ENCODE measurements around the gene TAF15. TPM values are rescaled to one million over a fixed set of nuclear protein-coding genes. Genes with fewer than 3 reads are reported as not detected.
A peak's percentile ranks its signal among the peaks of the same experiment; 100 is the strongest.

Gene TAF15
- total and polyA plus RNA-seq, 2 of the 13 experiments (the other 11 are each of a cell fraction or from before 2014, with no cell fraction given): 25.2 to 26.5 TPM

DNA sequence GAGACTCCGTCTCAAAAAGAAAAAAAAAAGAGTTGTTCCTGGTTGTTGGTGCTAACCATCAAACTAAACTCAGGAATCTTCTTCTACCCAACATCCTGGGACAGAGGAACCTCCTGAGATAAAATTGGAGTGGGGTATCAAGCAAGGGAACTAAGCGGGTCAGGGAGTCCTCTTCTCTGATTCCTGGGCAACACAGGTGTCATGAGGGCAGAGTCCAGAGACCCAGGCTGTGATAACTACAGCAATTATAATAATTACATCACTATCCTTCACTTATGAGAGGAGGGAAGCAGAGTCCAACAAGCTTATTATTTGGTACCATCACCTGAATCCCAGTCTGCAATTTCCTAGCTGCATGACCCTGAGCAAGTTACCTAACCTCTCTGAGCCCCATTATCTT, 40.5 kb upstream of the TAF15 start:
- Histone ChIP-seq H3K36me3 (replicated peaks in 1 of 2; ENCODE audit: control insufficient read depth in 1 of 2, insufficient read depth in 2 of 2, low read length in 2 of 2) (no peaks in the 10 kb centered on the region), H3K27ac (ENCODE audit: extremely low read length, insufficient read depth, low read length) (no peak overlapping the region), H3K79me2 (ENCODE audit: insufficient read depth, low read length) (no peaks in the 10 kb centered on the region), H3K9ac (ENCODE audit: insufficient read depth, low read depth, low read length) (no peak overlapping the region), H3K4me2 (ENCODE audit: low read depth, low read length) (no peak overlapping the region), H3K4me1 (ENCODE audit: insufficient read depth, low read length) (peaks cover 12% of the 10 kb centered on the region), H4K20me1 (ENCODE audit: insufficient read depth, low read length) (no peaks in the 10 kb centered on the region), H3K9me3 (ENCODE audit: low read length) (no peaks in the 10 kb centered on the region), H2AFZ (ENCODE audit: low read length) (no peak overlapping the region), H3K27me3 (ENCODE audit: control insufficient read depth in 1 of 2, insufficient read depth in 2 of 2, low read length in 2 of 2) (peaks cover 4 to 54% of the 10 kb centered on the region in 2 experiments; a peak in 3 of 5 replicates), H3K4me3 (replicated peaks in 1 of 3; ENCODE audit: insufficient read depth in 1 of 3, low read depth in 2 of 3, low read length in 3 of 3) (no peak overlapping the region)
- WGBS (ENCODE audit: low lambda C conversion rate): 16% methylated on average over 2 of the region's 2 CpGs
- in situ Hi-C loops (cut with HindIII; ENCODE audit: extremely low pct_ligation_motif_present, low pct_unique_long_range_greater_than_20kb) (no loop called here), intact Hi-C loops (cut with micrococcal nuclease; ENCODE audit: unreplicated experiment) (no loop called here)
- FAIRE-seq (no peak), DNase-seq (ENCODE audit: low spot score) (no peak), ATAC-seq (no peak)
- TF ChIP-seq, protein P1, sequence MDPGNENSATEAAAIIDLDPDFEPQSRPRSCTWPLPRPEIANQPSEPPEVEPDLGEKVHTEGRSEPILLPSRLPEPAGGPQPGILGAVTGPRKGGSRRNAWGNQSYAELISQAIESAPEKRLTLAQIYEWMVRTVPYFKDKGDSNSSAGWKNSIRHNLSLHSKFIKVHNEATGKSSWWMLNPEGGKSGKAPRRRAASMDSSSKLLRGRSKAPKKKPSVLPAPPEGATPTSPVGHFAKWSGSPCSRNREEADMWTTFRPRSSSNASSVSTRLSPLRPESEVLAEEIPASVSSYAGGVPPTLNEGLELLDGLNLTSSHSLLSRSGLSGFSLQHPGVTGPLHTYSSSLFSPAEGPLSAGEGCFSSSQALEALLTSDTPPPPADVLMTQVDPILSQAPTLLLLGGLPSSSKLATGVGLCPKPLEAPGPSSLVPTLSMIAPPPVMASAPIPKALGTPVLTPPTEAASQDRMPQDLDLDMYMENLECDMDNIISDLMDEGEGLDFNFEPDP (CRISPR knock-in tag; conservative IDR thresholded peaks at IDR 0.05): no peak
- TF ChIP-seq ZNF329 (CRISPR knock-in tag; IDR thresholded peaks at IDR 0.05; ENCODE audit: low read depth): no peak
- no peak for TF ChIP-seq GTF2F1 (IDR thresholded peaks at IDR 0.05; ENCODE audit: low read length)
- POLR2A ChIA-PET: no interaction called here
- CTCF ChIA-PET (ENCODE audit: low intra/inter-chr PET ratio, low total read pairs): no interaction called here
- BruUV-seq (replicated peaks): no TSS peak

DNA sequence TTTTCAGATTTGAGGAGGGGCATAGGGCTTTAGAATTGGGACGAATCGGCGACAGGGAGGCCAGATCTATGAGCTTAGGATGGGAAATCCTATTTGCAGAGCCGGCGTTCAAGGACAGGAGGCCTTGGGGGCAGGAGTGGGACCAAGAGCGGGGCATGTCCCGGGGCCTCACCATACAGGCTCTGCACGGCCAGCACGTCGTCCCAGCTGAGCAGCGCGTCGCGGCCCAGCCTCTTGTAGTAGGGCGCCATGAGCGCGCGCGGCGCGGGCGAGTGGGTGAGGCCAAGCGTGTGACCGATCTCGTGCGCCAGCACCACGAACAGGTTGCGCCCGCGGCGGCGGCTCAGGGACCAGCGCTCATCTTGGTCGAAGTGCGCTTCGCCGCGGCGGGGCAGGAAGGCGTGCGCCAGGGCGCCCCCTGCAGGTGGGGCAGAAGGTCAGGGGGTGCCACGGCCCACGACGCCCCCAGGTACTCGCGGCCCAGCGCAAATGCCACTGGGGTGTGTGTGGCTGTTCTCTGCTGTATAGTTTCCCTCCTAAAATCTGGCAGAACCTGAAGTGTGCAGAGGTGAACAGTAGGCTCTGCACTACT, 39.3 kb upstream of the TAF15 start:
- Histone ChIP-seq H3K9ac (ENCODE audit: insufficient read depth, low read depth, low read length) (no peak overlapping the region), H3K4me2 (ENCODE audit: low read depth, low read length) (no peak overlapping the region), H3K27me3 (ENCODE audit: control insufficient read depth in 1 of 2, insufficient read depth in 2 of 2, low read length in 2 of 2) (peaks cover 4 to 66% of the 10 kb centered on the region in 2 experiments; a peak in 3 of 5 replicates), H3K36me3 (replicated peaks in 1 of 2; ENCODE audit: control insufficient read depth in 1 of 2, insufficient read depth in 2 of 2, low read length in 2 of 2) (no peaks in the 10 kb centered on the region), H3K79me2 (ENCODE audit: insufficient read depth, low read length) (no peaks in the 10 kb centered on the region), H3K27ac (ENCODE audit: extremely low read length, insufficient read depth, low read length) (no peak overlapping the region), H3K4me3 (replicated peaks in 1 of 3; ENCODE audit: insufficient read depth in 1 of 3, low read depth in 2 of 3, low read length in 3 of 3) (no peak overlapping the region), H2AFZ (ENCODE audit: low read length) (no peak overlapping the region), H3K9me3 (ENCODE audit: low read length) (no peaks in the 10 kb centered on the region), H4K20me1 (ENCODE audit: insufficient read depth, low read length) (no peaks in the 10 kb centered on the region), H3K4me1 (ENCODE audit: insufficient read depth, low read length) (peaks cover 4% of the 10 kb centered on the region)
- ChIA-PET CTCF (ENCODE audit: low intra/inter-chr PET ratio, low total read pairs) (no interaction called here), POLR2A (no interaction called here)
- intact Hi-C loops (cut with micrococcal nuclease; ENCODE audit: unreplicated experiment): no loop called here
- DNase-seq (ENCODE audit: low spot score) (no peak), FAIRE-seq (no peak), ATAC-seq (no peak)
- in situ Hi-C loops (cut with HindIII; ENCODE audit: extremely low pct_ligation_motif_present, low pct_unique_long_range_greater_than_20kb): no loop called here
- no TSS peak for BruUV-seq (replicated peaks)
- 78% methylated on average over 41 of the region's 48 CpGs for WGBS (ENCODE audit: low lambda C conversion rate)
- TF ChIP-seq ZNF10 (CRISPR knock-in tag; IDR thresholded peaks at IDR 0.05; ENCODE audit: borderline replicate concordance, low read depth): no peak
- no peak for TF ChIP-seq TEAD2 (CRISPR knock-in tag; IDR thresholded peaks at IDR 0.05)
- TF ChIP-seq ZNF773 (CRISPR knock-in tag; IDR thresholded peaks at IDR 0.05; ENCODE audit: borderline replicate concordance): no peak
- 0 out of 2 replicates have a peak, but pooled peaks have one; percentile 15 for TF ChIP-seq HOXA3 (CRISPR knock-in tag; IDR thresholded peaks at IDR 0.05)
- no peak for TF ChIP-seq ZNF460 (CRISPR knock-in tag; IDR thresholded peaks at IDR 0.05; ENCODE audit: borderline replicate concordance)
- no peak for TF ChIP-seq ZNF431 (CRISPR knock-in tag; IDR thresholded peaks at IDR 0.05; ENCODE audit: borderline replicate concordance, low read depth)
- no peak for TF ChIP-seq ZNF382 (CRISPR knock-in tag; IDR thresholded peaks at IDR 0.05; ENCODE audit: borderline replicate concordance)
- no peak for TF ChIP-seq TARDBP (CRISPR knock-in tag; IDR thresholded peaks at IDR 0.05)
- TF ChIP-seq TBX2 (CRISPR knock-in tag; IDR thresholded peaks at IDR 0.05; ENCODE audit: borderline replicate concordance): no peak
- no peak for TF ChIP-seq ATF1 (CRISPR knock-in tag; IDR thresholded peaks at IDR 0.05)
- no peak for TF ChIP-seq ETV6 (CRISPR knock-in tag; conservative IDR thresholded peaks at IDR 0.05)
- TF ChIP-seq, protein P2, sequence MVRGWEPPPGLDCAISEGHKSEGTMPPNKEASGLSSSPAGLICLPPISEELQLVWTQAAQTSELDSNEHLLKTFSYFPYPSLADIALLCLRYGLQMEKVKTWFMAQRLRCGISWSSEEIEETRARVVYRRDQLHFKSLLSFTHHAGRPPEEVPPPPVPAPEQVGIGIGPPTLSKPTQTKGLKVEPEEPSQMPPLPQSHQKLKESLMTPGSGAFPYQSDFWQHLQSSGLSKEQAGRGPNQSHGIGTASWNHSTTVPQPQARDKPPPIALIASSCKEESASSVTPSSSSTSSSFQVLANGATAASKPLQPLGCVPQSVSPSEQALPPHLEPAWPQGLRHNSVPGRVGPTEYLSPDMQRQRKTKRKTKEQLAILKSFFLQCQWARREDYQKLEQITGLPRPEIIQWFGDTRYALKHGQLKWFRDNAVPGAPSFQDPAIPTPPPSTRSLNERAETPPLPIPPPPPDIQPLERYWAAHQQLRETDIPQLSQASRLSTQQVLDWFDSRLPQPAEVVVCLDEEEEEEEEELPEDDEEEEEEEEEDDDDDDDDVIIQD (CRISPR knock-in tag; IDR thresholded peaks at IDR 0.05; ENCODE audit: low read depth): no peak

All from HepG2 (cell line).